ENCODE measurements around the gene TBC1D21. TPM values are rescaled to one million over a fixed set of nuclear protein-coding genes. Genes with fewer than 3 reads are reported as not detected.

The TBC1D21 gene
- total and polyA plus RNA-seq, 10 of the 15 experiments (the other 5 are each of a cell fraction or from before 2014, with no cell fraction given), result not detected

- SMC1A ChIA-PET (ENCODE audit: uncharacterized antibody, unreplicated experiment), result no interaction called here
- in situ Hi-C loops (cut with MboI) (no loop called here), intact Hi-C loops (cut with micrococcal nuclease; ENCODE audit: unreplicated experiment) (no loop called here)
- DNase-seq (ENCODE audit: low read depth, low spot score) (no peak), FAIRE-seq (no peak), ATAC-seq (no peak)
- 6% methylated on average over 7 of the region's 7 CpGs for WGBS (ENCODE audit: insufficient coverage, insufficient replicate concordance, low lambda C conversion rate, missing lambda C conversion rate)
- Histone ChIP-seq H3K27ac (ENCODE audit: control insufficient read depth, insufficient read depth) (no peak overlapping the region), H3K4me1 (ENCODE audit: control insufficient read depth, insufficient read depth, low read length) (no peaks in the 10 kb centered on the region), H3K4me3 (no peak overlapping the region), H2AFZ (ENCODE audit: control insufficient read depth, low read depth, low read length) (no peak overlapping the region), H3K36me3 (ENCODE audit: control insufficient read depth in 2 of 2, insufficient read depth in 2 of 2, low read length in 1 of 2) (no peaks in the 10 kb centered on the region), H3K79me2 (ENCODE audit: control insufficient read depth, insufficient read depth, low read length) (no peaks in the 10 kb centered on the region), H3K4me2 (ENCODE audit: control insufficient read depth, insufficient read depth) (no peak overlapping the region), H4K20me1 (ENCODE audit: control insufficient read depth, insufficient read depth) (no peaks in the 10 kb centered on the region), H3K9me3 (replicated peaks; ENCODE audit: control insufficient read depth, insufficient read depth, low read length) (no peaks in the 10 kb centered on the region), H3K27me3 (replicated peaks in 1 of 2; ENCODE audit: control insufficient read depth in 2 of 2, insufficient read depth in 2 of 2, low read length in 1 of 2) (peaks cover 2 to 4% of the 10 kb centered on the region in 2 experiments; a peak in 1 of 4 replicates), H3K9ac (ENCODE audit: control insufficient read depth, insufficient read depth, low read length) (no peak overlapping the region)
- CTCF ChIA-PET, result interaction anchor here (1.0 kb wide), 1 partner anchor 52 kb away, joined by 3 read pairs; no protein-coding TSS in a partner anchor
- BruUV-seq (replicated peaks), result no TSS peak
- TF ChIP-seq PAX5 (IDR thresholded peaks at IDR 0.05; ENCODE audit: borderline replicate concordance, low read depth, low read length) (no peak), BCL11A (IDR thresholded peaks at IDR 0.05; ENCODE audit: low read depth, low read length) (no peak), ZNF274 (IDR thresholded peaks at IDR 0.05; ENCODE audit: insufficient read depth, insufficient read length) (no peak), SPI1 (IDR thresholded peaks at IDR 0.05; ENCODE audit: borderline replicate concordance, insufficient read depth, low read depth, low read length) (no peak), TCF12 (IDR thresholded peaks at IDR 0.05; ENCODE audit: low read depth, low read length) (no peak), CHD4 (IDR thresholded peaks at IDR 0.05) (no peak), HCFC1 (IDR thresholded peaks at IDR 0.05; ENCODE audit: low read length) (no peak), SREBF2 (IDR thresholded peaks at IDR 0.05; ENCODE audit: low read length) (no peak), MAX (IDR thresholded peaks at IDR 0.05; ENCODE audit: low read depth, low read length) (no peak), RAD51 (IDR thresholded peaks at IDR 0.05) (no peak), NFXL1 (IDR thresholded peaks at IDR 0.05; ENCODE audit: borderline replicate concordance) (no peak), TBL1XR1 (IDR thresholded peaks at IDR 0.05; ENCODE audit: low read depth, low read length) (no peak), ASH2L (IDR thresholded peaks at IDR 0.05; ENCODE audit: borderline replicate concordance, low read depth) (no peak), GABPA (IDR thresholded peaks at IDR 0.05; ENCODE audit: low read depth) (no peak)
- TF ChIP-seq, protein P1, sequence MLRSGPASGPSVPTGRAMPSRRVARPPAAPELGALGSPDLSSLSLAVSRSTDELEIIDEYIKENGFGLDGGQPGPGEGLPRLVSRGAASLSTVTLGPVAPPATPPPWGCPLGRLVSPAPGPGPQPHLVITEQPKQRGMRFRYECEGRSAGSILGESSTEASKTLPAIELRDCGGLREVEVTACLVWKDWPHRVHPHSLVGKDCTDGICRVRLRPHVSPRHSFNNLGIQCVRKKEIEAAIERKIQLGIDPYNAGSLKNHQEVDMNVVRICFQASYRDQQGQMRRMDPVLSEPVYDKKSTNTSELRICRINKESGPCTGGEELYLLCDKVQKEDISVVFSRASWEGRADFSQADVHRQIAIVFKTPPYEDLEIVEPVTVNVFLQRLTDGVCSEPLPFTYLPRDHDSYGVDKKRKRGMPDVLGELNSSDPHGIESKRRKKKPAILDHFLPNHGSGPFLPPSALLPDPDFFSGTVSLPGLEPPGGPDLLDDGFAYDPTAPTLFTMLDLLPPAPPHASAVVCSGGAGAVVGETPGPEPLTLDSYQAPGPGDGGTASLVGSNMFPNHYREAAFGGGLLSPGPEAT (IDR thresholded peaks at IDR 0.05; ENCODE audit: low read depth), result no peak
- TF ChIP-seq, protein P2, sequence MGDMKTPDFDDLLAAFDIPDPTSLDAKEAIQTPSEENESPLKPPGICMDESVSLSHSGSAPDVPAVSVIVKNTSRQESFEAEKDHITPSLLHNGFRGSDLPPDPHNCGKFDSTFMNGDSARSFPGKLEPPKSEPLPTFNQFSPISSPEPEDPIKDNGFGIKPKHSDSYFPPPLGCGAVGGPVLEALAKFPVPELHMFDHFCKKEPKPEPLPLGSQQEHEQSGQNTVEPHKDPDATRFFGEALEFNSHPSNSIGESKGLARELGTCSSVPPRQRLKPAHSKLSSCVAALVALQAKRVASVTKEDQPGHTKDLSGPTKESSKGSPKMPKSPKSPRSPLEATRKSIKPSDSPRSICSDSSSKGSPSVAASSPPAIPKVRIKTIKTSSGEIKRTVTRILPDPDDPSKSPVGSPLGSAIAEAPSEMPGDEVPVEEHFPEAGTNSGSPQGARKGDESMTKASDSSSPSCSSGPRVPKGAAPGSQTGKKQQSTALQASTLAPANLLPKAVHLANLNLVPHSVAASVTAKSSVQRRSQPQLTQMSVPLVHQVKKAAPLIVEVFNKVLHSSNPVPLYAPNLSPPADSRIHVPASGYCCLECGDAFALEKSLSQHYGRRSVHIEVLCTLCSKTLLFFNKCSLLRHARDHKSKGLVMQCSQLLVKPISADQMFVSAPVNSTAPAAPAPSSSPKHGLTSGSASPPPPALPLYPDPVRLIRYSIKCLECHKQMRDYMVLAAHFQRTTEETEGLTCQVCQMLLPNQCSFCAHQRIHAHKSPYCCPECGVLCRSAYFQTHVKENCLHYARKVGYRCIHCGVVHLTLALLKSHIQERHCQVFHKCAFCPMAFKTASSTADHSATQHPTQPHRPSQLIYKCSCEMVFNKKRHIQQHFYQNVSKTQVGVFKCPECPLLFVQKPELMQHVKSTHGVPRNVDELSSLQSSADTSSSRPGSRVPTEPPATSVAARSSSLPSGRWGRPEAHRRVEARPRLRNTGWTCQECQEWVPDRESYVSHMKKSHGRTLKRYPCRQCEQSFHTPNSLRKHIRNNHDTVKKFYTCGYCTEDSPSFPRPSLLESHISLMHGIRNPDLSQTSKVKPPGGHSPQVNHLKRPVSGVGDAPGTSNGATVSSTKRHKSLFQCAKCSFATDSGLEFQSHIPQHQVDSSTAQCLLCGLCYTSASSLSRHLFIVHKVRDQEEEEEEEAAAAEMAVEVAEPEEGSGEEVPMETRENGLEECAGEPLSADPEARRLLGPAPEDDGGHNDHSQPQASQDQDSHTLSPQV (IDR thresholded peaks at IDR 0.05), result no peak
- TF ChIP-seq, protein P3, sequence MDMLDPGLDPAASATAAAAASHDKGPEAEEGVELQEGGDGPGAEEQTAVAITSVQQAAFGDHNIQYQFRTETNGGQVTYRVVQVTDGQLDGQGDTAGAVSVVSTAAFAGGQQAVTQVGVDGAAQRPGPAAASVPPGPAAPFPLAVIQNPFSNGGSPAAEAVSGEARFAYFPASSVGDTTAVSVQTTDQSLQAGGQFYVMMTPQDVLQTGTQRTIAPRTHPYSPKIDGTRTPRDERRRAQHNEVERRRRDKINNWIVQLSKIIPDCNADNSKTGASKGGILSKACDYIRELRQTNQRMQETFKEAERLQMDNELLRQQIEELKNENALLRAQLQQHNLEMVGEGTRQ (IDR thresholded peaks at IDR 0.05; ENCODE audit: borderline replicate concordance, low read depth, low read length), result no peak
- RAD21 ChIA-PET (ENCODE audit: unreplicated experiment), result no interaction called here
- POLR2A ChIA-PET, result no interaction called here
Observed at GRCh38 chr15:73857193-73857920, 16.0 kb upstream of the TBC1D21 start.
